ENCODE results near the gene CACNA2D3. TPM values are rescaled to one million over a fixed set of nuclear protein-coding genes. Genes with fewer than 3 reads are reported as not detected.

Gene CACNA2D3
- total RNA-seq, 1 experiment from 2014 or later = not detected

GRCh38 chr3:54999811-55000210 is 877.5 kb downstream of the CACNA2D3 start:
- Histone ChIP-seq H2AFZ (ENCODE audit: low read length) (no peak overlapping the region), H3K79me2 (ENCODE audit: low read length) (no peaks in the 10 kb centered on the region), H3K27me3 (ENCODE audit: low read length) (peaks cover 22% of the 10 kb centered on the region), H3K36me3 (ENCODE audit: low read depth, low read length) (no peaks in the 10 kb centered on the region), H3K9ac (ENCODE audit: low read length) (no peak overlapping the region), H3K9me3 (ENCODE audit: low read length) (no peaks in the 10 kb centered on the region), H4K20me1 (ENCODE audit: low read length) (no peaks in the 10 kb centered on the region), H3K27ac (ENCODE audit: low read length) (no peak overlapping the region), H3K4me1 (ENCODE audit: insufficient read depth, low read length) (peaks cover 4% of the 10 kb centered on the region), H3K4me2 (ENCODE audit: low read length) (no peak overlapping the region), H3F3A (ENCODE audit: low read length, unreplicated experiment) (no peaks in the 10 kb centered on the region), H3K9me2 (replicated peaks; ENCODE audit: low read length) (no peaks in the 10 kb centered on the region), H3K4me3 (ENCODE audit: low read length) (no peak overlapping the region)
- intact Hi-C loops (cut with micrococcal nuclease) = no loop called here
- ChIA-PET CTCF (interaction anchor here (0.6 kb wide), 1 partner anchor 407 kb away, joined by 3 read pairs; no protein-coding TSS in a partner anchor), POLR2A (ENCODE audit: unreplicated experiment) (no interaction called here)
- TF ChIP-seq CTCF (conservative IDR thresholded peaks at IDR 0.05; ENCODE audit: low read depth, low read length) (no peak), EZH2phosphoT487 (IDR thresholded peaks at IDR 0.05; ENCODE audit: borderline replicate concordance, low read length) (no peak), EZH2 (IDR thresholded peaks at IDR 0.05; ENCODE audit: low read length, unreplicated experiment) (no peak)
- no peak for DNase-seq
- no TSS peak for BruUV-seq (replicated peaks)
- ATAC-seq = no peak

DNA sequence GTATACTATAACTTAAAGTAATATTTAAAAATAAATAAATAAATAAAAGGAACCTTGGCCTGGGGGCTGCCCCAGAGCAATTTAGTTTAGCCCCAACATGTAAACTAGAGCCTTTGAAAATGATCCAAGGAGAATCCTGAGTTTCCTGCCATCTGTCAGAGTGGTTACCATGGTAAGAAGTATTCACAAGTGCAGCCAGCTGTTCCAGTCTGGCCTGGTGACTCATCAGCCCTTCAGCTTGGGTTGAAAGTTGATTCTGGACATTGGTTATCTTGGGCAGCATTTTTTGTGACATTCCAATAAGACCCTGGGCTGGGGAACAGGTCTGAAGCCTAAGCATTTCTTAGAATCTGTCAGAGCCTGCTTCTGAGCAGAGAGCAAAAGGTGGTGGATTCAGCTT is 878.2 kb downstream of the CACNA2D3 start:
- H3K27ac ChIP-seq (ENCODE audit: low read length) = no peak overlapping the region
- DNase-seq (peak; percentile 65), ATAC-seq (no peak)
- peaks cover 4% of the 10 kb centered on the region for H3K4me1 ChIP-seq (ENCODE audit: insufficient read depth, low read length)
- no peaks in the 10 kb centered on the region for H3K36me3 ChIP-seq (ENCODE audit: low read depth, low read length)
- H3K9me2 ChIP-seq (replicated peaks; ENCODE audit: low read length) = no peaks in the 10 kb centered on the region
- CTCF ChIA-PET = no interaction called here
- H3K9me3 ChIP-seq (ENCODE audit: low read length) = no peaks in the 10 kb centered on the region
- POLR2A ChIA-PET (ENCODE audit: unreplicated experiment) = no interaction called here
- H3F3A ChIP-seq (ENCODE audit: low read length, unreplicated experiment) = no peaks in the 10 kb centered on the region
- TF ChIP-seq EZH2phosphoT487 (IDR thresholded peaks at IDR 0.05; ENCODE audit: borderline replicate concordance, low read length) (no peak), EZH2 (IDR thresholded peaks at IDR 0.05; ENCODE audit: low read length, unreplicated experiment) (no peak), CTCF (conservative IDR thresholded peaks at IDR 0.05; ENCODE audit: low read depth, low read length) (no peak)
- no peak overlapping the region for H2AFZ ChIP-seq (ENCODE audit: low read length)
- no peaks in the 10 kb centered on the region for H3K79me2 ChIP-seq (ENCODE audit: low read length)
- intact Hi-C loops (cut with micrococcal nuclease) = no loop called here
- no peak overlapping the region for H3K4me3 ChIP-seq (ENCODE audit: low read length)
- H3K27me3 ChIP-seq (ENCODE audit: low read length) = peaks cover 28% of the 10 kb centered on the region
- H3K4me2 ChIP-seq (ENCODE audit: low read length) = no peak overlapping the region
- H3K9ac ChIP-seq (ENCODE audit: low read length) = no peak overlapping the region
- no TSS peak for BruUV-seq (replicated peaks)
- no peaks in the 10 kb centered on the region for H4K20me1 ChIP-seq (ENCODE audit: low read length)

GRCh38 chr3:55000953-55001352 is 878.6 kb downstream of the CACNA2D3 start:
- Histone ChIP-seq H3K36me3 (ENCODE audit: low read depth, low read length) (no peaks in the 10 kb centered on the region), H3K9me3 (ENCODE audit: low read length) (no peaks in the 10 kb centered on the region), H3K4me1 (ENCODE audit: insufficient read depth, low read length) (peaks cover 4% of the 10 kb centered on the region), H3K4me3 (ENCODE audit: low read length) (no peak overlapping the region), H3K9me2 (replicated peaks; ENCODE audit: low read length) (no peaks in the 10 kb centered on the region), H3K27ac (ENCODE audit: low read length) (no peak overlapping the region), H2AFZ (ENCODE audit: low read length) (no peak overlapping the region), H3K79me2 (ENCODE audit: low read length) (no peaks in the 10 kb centered on the region), H3F3A (ENCODE audit: low read length, unreplicated experiment) (no peaks in the 10 kb centered on the region), H3K27me3 (ENCODE audit: low read length) (peaks cover 32% of the 10 kb centered on the region), H3K9ac (ENCODE audit: low read length) (no peak overlapping the region), H3K4me2 (ENCODE audit: low read length) (no peak overlapping the region), H4K20me1 (ENCODE audit: low read length) (no peaks in the 10 kb centered on the region)
- intact Hi-C loops (cut with micrococcal nuclease) = no loop called here
- no TSS peak for BruUV-seq (replicated peaks)
- ATAC-seq (no peak), DNase-seq (no peak)
- ChIA-PET CTCF (no interaction called here), POLR2A (ENCODE audit: unreplicated experiment) (no interaction called here)
- TF ChIP-seq EZH2 (IDR thresholded peaks at IDR 0.05; ENCODE audit: low read length, unreplicated experiment) = no peak
- TF ChIP-seq CTCF (conservative IDR thresholded peaks at IDR 0.05; ENCODE audit: low read depth, low read length) = no peak
- TF ChIP-seq EZH2phosphoT487 (IDR thresholded peaks at IDR 0.05; ENCODE audit: borderline replicate concordance, low read length) = no peak
